ENCODE data around the gene FEV.

The FEV gene

DNA sequence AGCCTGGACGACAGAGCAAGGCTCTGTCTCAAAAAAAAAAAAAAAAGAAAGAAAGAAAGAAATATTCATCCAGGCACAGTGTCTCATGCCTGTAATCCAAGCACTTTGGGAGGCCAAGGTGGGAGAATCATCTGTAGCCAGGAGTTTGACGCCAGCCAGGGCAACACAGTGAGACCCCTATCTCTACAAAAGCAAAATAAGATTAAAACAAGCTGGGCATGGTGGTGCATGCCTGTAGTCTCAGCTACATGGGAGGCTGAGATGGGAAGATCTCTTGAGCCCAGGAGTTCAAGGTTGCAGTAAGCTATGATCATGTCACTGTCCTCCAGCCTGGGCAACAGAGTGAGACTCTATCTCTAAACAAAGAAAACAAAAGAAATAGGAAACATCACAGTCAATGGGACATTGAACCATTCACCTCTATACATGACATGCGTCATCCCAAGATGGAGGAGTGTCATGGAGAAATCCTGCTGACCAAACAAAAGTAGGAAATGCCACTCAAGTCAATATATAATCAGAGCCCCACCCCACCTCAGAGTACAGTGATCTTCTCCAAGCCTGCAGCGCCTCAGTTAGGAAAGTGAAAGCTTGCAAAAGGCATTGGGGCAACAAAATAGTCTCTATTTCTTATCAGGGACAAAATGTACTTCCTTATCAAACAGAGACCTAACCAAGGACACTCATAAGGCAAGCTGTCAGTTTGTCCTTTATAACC, 9.8 kb downstream of the FEV start:
- no peak overlapping the region for H3K4me3 ChIP-seq (ENCODE audit: low read length)
- no peaks in the 10 kb centered on the region for H3K36me3 ChIP-seq (replicated peaks; ENCODE audit: insufficient read depth, low read length)
- H4K20me1 ChIP-seq (ENCODE audit: insufficient read depth, low read length), result no peaks in the 10 kb centered on the region
- DNase-seq, result no peak
- no peaks in the 10 kb centered on the region for H3F3A ChIP-seq (ENCODE audit: insufficient read depth, low read length)
- no peaks in the 10 kb centered on the region for H3K9me2 ChIP-seq (replicated peaks; ENCODE audit: insufficient read depth, low read length)
- H3K79me2 ChIP-seq (ENCODE audit: low read length), result no peaks in the 10 kb centered on the region
- no peak overlapping the region for H3K27ac ChIP-seq (ENCODE audit: low read length)
- H3K9ac ChIP-seq (ENCODE audit: low read length), result no peak overlapping the region
- no peaks in the 10 kb centered on the region for H3K4me1 ChIP-seq (ENCODE audit: low read length)
- peaks cover 50% of the 10 kb centered on the region for H3K27me3 ChIP-seq (replicated peaks; ENCODE audit: insufficient read depth, low read length)
- H2AFZ ChIP-seq (ENCODE audit: low read length), result no peak overlapping the region
- TF ChIP-seq, protein P1, sequence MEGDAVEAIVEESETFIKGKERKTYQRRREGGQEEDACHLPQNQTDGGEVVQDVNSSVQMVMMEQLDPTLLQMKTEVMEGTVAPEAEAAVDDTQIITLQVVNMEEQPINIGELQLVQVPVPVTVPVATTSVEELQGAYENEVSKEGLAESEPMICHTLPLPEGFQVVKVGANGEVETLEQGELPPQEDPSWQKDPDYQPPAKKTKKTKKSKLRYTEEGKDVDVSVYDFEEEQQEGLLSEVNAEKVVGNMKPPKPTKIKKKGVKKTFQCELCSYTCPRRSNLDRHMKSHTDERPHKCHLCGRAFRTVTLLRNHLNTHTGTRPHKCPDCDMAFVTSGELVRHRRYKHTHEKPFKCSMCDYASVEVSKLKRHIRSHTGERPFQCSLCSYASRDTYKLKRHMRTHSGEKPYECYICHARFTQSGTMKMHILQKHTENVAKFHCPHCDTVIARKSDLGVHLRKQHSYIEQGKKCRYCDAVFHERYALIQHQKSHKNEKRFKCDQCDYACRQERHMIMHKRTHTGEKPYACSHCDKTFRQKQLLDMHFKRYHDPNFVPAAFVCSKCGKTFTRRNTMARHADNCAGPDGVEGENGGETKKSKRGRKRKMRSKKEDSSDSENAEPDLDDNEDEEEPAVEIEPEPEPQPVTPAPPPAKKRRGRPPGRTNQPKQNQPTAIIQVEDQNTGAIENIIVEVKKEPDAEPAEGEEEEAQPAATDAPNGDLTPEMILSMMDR (IDR thresholded peaks at IDR 0.05; ENCODE audit: low read length), result no peak
- TF ChIP-seq EZH2phosphoT487 (IDR thresholded peaks at IDR 0.05; ENCODE audit: low read length) (no peak), EZH2 (optimal IDR thresholded peaks at IDR 0.05; ENCODE audit: low read depth, low read length) (no peak)
- H3K9me3 ChIP-seq (replicated peaks; ENCODE audit: insufficient read depth, low read length), result no peaks in the 10 kb centered on the region
- no peak overlapping the region for H3K4me2 ChIP-seq (ENCODE audit: low read depth, low read length)

DNA sequence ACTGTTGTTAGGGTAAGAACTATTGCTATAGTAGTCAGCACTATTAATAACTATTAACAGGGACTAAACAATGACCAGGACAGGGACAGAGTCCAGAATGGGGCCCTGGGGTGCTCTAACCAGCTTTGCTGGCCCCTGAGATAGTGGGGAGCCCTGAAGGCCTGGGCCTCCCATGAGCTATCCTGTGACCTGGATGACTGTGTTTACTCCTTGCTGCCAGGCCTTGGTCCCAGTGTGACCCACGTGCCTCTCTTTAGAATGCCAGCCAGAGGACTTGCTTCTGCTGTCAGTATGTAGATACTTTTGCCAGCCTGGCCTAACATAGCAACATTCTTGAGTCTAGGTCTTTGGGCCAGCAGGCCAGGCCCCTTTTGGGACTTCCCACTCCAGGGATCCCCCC, 14.1 kb downstream of the FEV start:
- no peaks in the 10 kb centered on the region for H3K9me2 ChIP-seq (replicated peaks; ENCODE audit: insufficient read depth, low read length)
- H3K9me3 ChIP-seq (replicated peaks; ENCODE audit: insufficient read depth, low read length), result no peaks in the 10 kb centered on the region
- peaks cover 59% of the 10 kb centered on the region for H3K27me3 ChIP-seq (replicated peaks; ENCODE audit: insufficient read depth, low read length)
- H3K4me1 ChIP-seq (ENCODE audit: low read length), result no peaks in the 10 kb centered on the region
- H3K4me3 ChIP-seq (ENCODE audit: low read length), result no peak overlapping the region
- DNase-seq, result no peak
- no peak overlapping the region for H3K9ac ChIP-seq (ENCODE audit: low read length)
- H2AFZ ChIP-seq (ENCODE audit: low read length), result no peak overlapping the region
- no peaks in the 10 kb centered on the region for H3K79me2 ChIP-seq (ENCODE audit: low read length)
- no peaks in the 10 kb centered on the region for H4K20me1 ChIP-seq (ENCODE audit: insufficient read depth, low read length)
- H3F3A ChIP-seq (ENCODE audit: insufficient read depth, low read length), result no peaks in the 10 kb centered on the region
- H3K36me3 ChIP-seq (replicated peaks; ENCODE audit: insufficient read depth, low read length), result no peaks in the 10 kb centered on the region
- no peak overlapping the region for H3K4me2 ChIP-seq (ENCODE audit: low read depth, low read length)
- TF ChIP-seq, protein P1 (IDR thresholded peaks at IDR 0.05; ENCODE audit: low read length), result no peak
- no peak for TF ChIP-seq EZH2phosphoT487 (IDR thresholded peaks at IDR 0.05; ENCODE audit: low read length)
- TF ChIP-seq EZH2 (optimal IDR thresholded peaks at IDR 0.05; ENCODE audit: low read depth, low read length), result no peak
- no peak overlapping the region for H3K27ac ChIP-seq (ENCODE audit: low read length)

DNA sequence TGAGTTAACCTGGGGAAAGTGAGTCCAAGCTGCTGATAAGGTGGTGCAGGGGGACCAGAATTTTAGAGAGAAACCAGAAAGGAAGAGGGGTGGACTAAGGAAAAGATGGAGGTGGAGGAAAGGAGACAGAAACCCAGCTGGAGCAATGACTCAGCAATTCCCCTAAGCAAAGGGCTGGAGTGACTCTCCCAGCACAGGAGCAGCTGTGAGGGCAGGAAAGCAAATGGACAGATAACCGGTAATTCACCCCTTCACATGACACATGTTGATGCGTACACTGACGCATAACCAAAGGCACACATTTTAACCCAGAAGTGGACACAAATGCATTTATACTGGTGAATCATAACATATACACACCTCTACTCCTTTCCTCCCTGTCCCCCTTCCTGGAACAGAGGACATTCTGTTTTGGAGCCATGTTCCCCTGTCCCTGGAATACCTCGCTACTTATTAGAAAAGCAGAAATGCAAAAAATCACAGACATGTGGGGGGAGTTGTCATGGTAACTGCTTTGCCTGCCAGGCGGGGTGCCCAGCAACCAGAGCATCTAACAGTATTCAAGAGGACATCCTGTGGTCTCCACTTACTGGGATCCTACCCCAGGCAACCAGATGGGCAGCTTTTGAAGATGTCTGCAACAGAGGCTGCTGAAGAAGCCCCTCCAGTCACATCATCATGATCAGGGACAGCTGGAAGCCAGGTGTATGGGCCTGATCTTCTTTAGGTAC, 20.8 kb downstream of the FEV start:
- no peaks in the 10 kb centered on the region for H3K36me3 ChIP-seq (replicated peaks; ENCODE audit: insufficient read depth, low read length)
- no peaks in the 10 kb centered on the region for H3K4me1 ChIP-seq (ENCODE audit: low read length)
- no peak overlapping the region for H3K9ac ChIP-seq (ENCODE audit: low read length)
- H3K4me2 ChIP-seq (ENCODE audit: low read depth, low read length), result no peak overlapping the region
- no peaks in the 10 kb centered on the region for H3K9me3 ChIP-seq (replicated peaks; ENCODE audit: insufficient read depth, low read length)
- peaks cover 64% of the 10 kb centered on the region for H3K27me3 ChIP-seq (replicated peaks; ENCODE audit: insufficient read depth, low read length)
- no peaks in the 10 kb centered on the region for H3F3A ChIP-seq (ENCODE audit: insufficient read depth, low read length)
- H3K79me2 ChIP-seq (ENCODE audit: low read length), result no peaks in the 10 kb centered on the region
- no peak for DNase-seq
- H3K9me2 ChIP-seq (replicated peaks; ENCODE audit: insufficient read depth, low read length), result no peaks in the 10 kb centered on the region
- no peak overlapping the region for H2AFZ ChIP-seq (ENCODE audit: low read length)
- no peaks in the 10 kb centered on the region for H4K20me1 ChIP-seq (ENCODE audit: insufficient read depth, low read length)
- no peak overlapping the region for H3K4me3 ChIP-seq (ENCODE audit: low read length)
- H3K27ac ChIP-seq (ENCODE audit: low read length), result no peak overlapping the region
- TF ChIP-seq EZH2phosphoT487 (IDR thresholded peaks at IDR 0.05; ENCODE audit: low read length), result no peak
- no peak for TF ChIP-seq EZH2 (optimal IDR thresholded peaks at IDR 0.05; ENCODE audit: low read depth, low read length)
- TF ChIP-seq, protein P1 (IDR thresholded peaks at IDR 0.05; ENCODE audit: low read length), result no peak
